GM13976 (cell line): ENCODE measurements around the gene USHBP1.

Source experiments
- DNase-seq: peaks from one replicate; pipeline ENCODE4 v3.0.0; 2012; ENCODE audit warnings: low spot score
- CTCF ChIP-seq: IDR thresholded peaks from 2 replicates; pipeline ENCODE4 v1.5.1; 2012; ENCODE audit warnings: borderline replicate concordance, mild to moderate bottlenecking; ENCODE audit not compliant: insufficient read depth; ENCODE audit errors: extremely low read depth, missing control alignments, control extremely low read depth
- in situ Hi-C: fragments of 300-500 bp; cut with MboI; formaldehyde crosslinking; loops from one replicate; pipeline ENCODE4 v1.12.0; 2022; ENCODE audit warnings: low sequenced_read_pairs, mixed read lengths, inconsistent platforms; ENCODE audit not compliant: unreplicated experiment

USHBP1 gene

GRCh38 chr19:17294051-17294891 lies 29.7 kb upstream of the USHBP1 start:
- DNase-seq, result peak; percentile 77
- TF ChIP-seq CTCF, result no peak
- in situ Hi-C loops, result loop anchor here (10.0 kb wide), 1 partner anchor 91 kb away; no protein-coding TSS in a partner anchor

GRCh38 chr19:17293605-17294004 lies 29.1 kb upstream of the USHBP1 start:
- no peak for TF ChIP-seq CTCF
- DNase-seq, result no peak
- in situ Hi-C loops, result loop anchor here (10.0 kb wide), 1 partner anchor 91 kb away; no protein-coding TSS in a partner anchor

GRCh38 chr19:17292301-17293074 lies 27.9 kb upstream of the USHBP1 start:
- DNase-seq, result peak; percentile 98
- in situ Hi-C loops, result loop anchor here (10.0 kb wide), 1 partner anchor 92 kb away; no protein-coding TSS in a partner anchor
- peak; percentile 85 for TF ChIP-seq CTCF

GRCh38 chr19:17289489-17289888 lies 24.9 kb upstream of the USHBP1 start:
- in situ Hi-C loops, result loop anchor here (10.0 kb wide), 1 partner anchor 225 kb away; no protein-coding TSS in a partner anchor
- peak; percentile 86 for DNase-seq

GRCh38 chr19:17286752-17287151 lies 22.2 kb upstream of the USHBP1 start:
- in situ Hi-C loops, result loop anchor here (10.0 kb wide), 1 partner anchor 222 kb away; no protein-coding TSS in a partner anchor
- TF ChIP-seq CTCF, result no peak
- no peak for DNase-seq

More at GRCh38 chr19:17289489-17289888, 24.9 kb upstream of the USHBP1 start:
- TF ChIP-seq CTCF, result no peak

GRCh38 chr19:17286263-17286662 lies 21.7 kb upstream of the USHBP1 start:
- no peak for TF ChIP-seq CTCF
- in situ Hi-C loops, result loop anchor here (10.0 kb wide), 1 partner anchor 221 kb away; no protein-coding TSS in a partner anchor
- DNase-seq, result no peak
